CD4-positive, alpha-beta T cell treated with Interferon alpha-2 for 1 hour (primary cell): ENCODE data around the gene NCSTN.
A peak's percentile ranks its signal among the peaks of the same experiment; 100 is the strongest.
"Not testable (repeated sequence)": the region's sequence is repeated elsewhere in the genome, so short reads cannot be mapped to it uniquely, and the experiment has no call there.

Source experiments
- DNase-seq, 2 donors: peaks; one replicate each; pipeline ENCODE4 v3.0.0-alpha.2; 2020 to 2022

The NCSTN gene

GRCh38 chr1:160373696-160374095, 30.5 kb downstream of the NCSTN start:
- DNase-seq = no peak

GRCh38 chr1:160374306-160375110, 31.3 kb downstream of the NCSTN start:
- no peak for DNase-seq

GRCh38 chr1:160375788-160376524, 32.8 kb downstream of the NCSTN start:
- peak in 1 of 2 donors; percentile 14 for DNase-seq

- DNase-seq = peak; percentile 43 to 67
Measured at GRCh38 chr1:160376525-160377131, 33.4 kb downstream of the NCSTN start.

GRCh38 chr1:160377585-160378206, 34.5 kb downstream of the NCSTN start:
- DNase-seq = no peak

GRCh38 chr1:160384812-160385211, 41.6 kb downstream of the NCSTN start:
- not testable (repeated sequence) for DNase-seq

- not testable (repeated sequence) for DNase-seq
Measured at GRCh38 chr1:160388406-160388805, 45.2 kb downstream of the NCSTN start.

- DNase-seq = no peak
Measured at GRCh38 chr1:160394673-160395072, 51.5 kb downstream of the NCSTN start.

GRCh38 chr1:160397651-160398050, 54.5 kb downstream of the NCSTN start:
- DNase-seq = no peak

- no peak for DNase-seq
Measured at GRCh38 chr1:160398823-160399222, 55.6 kb downstream of the NCSTN start.

- no peak for DNase-seq
Measured at GRCh38 chr1:160399544-160400222, 56.5 kb downstream of the NCSTN start.

GRCh38 chr1:160400223-160400645, 57.1 kb downstream of the NCSTN start, which contains the start of gene VANGL2:
Gene VANGL2 (plus strand): TSS chr1:160400564. CDS start chr1:160415838, 15,274 bp downstream.
- DNase-seq = peak; percentile 38 to 55

GRCh38 chr1:160400646-160401486, 57.7 kb downstream of the NCSTN start:
- peak in 1 of 2 donors; percentile 2 for DNase-seq

- no peak for DNase-seq
Measured at GRCh38 chr1:160401487-160401805, 58.3 kb downstream of the NCSTN start.

GRCh38 chr1:160402001-160402795, 59.0 kb downstream of the NCSTN start:
- no peak for DNase-seq

- DNase-seq = no peak
Measured at GRCh38 chr1:160403244-160403643, 60.1 kb downstream of the NCSTN start.

GRCh38 chr1:160404094-160404493, 60.9 kb downstream of the NCSTN start:
- DNase-seq = no peak

GRCh38 chr1:160405331-160405877, 62.2 kb downstream of the NCSTN start:
- DNase-seq = no peak

- no peak for DNase-seq
Measured at GRCh38 chr1:160406131-160406968, 63.2 kb downstream of the NCSTN start.
